Measurements from ENCODE around the gene DEFB129.

DNA sequence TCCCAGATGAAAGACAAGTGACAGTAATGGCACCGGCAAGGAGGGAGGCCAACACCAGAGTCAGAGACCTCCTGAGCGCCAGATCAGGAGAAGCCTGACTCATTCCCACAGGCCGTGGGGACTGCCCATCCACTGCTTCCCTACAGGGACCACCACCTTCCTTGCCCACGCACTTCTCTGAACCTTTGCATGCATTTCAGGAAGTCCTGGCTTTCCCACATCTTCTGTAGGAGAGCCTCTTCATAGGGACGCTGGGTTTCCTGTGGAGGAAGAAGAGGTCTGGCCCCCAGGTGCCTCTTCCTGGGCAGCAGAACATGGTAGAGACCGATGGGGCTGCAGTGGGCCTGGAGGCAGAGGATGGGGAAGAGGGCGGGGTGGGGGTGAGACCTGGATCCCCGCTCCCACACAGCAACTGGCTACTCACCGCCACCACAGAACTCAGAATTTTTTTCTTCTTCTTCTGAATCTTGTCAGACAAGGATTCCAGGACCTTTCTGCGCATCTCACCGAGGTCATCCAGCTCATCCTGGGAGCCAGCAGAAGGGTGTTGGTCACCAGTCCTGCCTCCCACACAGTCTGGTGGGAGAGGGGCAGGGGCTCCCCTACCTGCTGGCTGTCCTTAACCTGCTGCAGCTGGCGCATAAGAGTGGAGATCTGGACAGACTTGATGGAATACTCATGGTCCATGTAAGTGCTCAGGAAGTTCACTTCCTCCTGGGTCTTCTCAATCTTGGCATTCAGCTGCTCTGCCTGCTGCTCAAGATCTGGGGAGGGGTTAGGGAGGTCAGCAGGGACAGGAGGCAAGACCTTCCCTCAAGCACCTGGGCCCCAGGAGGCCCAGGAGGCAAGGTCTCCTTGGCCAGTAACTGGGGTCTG lies 49.8 kb downstream of the DEFB129 start:
- TF ChIP-seq, protein P1, sequence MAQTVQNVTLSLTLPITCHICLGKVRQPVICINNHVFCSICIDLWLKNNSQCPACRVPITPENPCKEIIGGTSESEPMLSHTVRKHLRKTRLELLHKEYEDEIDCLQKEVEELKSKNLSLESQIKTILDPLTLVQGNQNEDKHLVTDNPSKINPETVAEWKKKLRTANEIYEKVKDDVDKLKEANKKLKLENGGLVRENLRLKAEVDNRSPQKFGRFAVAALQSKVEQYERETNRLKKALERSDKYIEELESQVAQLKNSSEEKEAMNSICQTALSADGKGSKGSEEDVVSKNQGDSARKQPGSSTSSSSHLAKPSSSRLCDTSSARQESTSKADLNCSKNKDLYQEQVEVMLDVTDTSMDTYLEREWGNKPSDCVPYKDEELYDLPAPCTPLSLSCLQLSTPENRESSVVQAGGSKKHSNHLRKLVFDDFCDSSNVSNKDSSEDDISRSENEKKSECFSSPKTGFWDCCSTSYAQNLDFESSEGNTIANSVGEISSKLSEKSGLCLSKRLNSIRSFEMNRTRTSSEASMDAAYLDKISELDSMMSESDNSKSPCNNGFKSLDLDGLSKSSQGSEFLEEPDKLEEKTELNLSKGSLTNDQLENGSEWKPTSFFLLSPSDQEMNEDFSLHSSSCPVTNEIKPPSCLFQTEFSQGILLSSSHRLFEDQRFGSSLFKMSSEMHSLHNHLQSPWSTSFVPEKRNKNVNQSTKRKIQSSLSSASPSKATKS (CRISPR knock-in tag; IDR thresholded peaks at IDR 0.05) = no peak
- TF ChIP-seq SREBF2 (CRISPR knock-in tag; IDR thresholded peaks at IDR 0.05) = no peak
- TF ChIP-seq, protein P2, sequence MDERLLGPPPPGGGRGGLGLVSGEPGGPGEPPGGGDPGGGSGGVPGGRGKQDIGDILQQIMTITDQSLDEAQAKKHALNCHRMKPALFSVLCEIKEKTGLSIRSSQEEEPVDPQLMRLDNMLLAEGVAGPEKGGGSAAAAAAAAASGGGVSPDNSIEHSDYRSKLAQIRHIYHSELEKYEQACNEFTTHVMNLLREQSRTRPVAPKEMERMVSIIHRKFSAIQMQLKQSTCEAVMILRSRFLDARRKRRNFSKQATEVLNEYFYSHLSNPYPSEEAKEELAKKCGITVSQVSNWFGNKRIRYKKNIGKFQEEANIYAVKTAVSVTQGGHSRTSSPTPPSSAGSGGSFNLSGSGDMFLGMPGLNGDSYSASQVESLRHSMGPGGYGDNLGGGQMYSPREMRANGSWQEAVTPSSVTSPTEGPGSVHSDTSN (CRISPR knock-in tag; IDR thresholded peaks at IDR 0.05; ENCODE audit: low read depth) = no peak
- TF ChIP-seq, protein P2 (tag; conservative IDR thresholded peaks at IDR 0.05; ENCODE audit: low read depth) = no peak
- no peak for TF ChIP-seq JUNB (CRISPR knock-in tag; conservative IDR thresholded peaks at IDR 0.05)
- TF ChIP-seq TBP (optimal IDR thresholded peaks at IDR 0.05; ENCODE audit: low read depth, low read length) = no peak
- TF ChIP-seq ZNF133 (CRISPR knock-in tag; IDR thresholded peaks at IDR 0.05) = no peak
- no peak for TF ChIP-seq POLR3G (IDR thresholded peaks at IDR 0.05; ENCODE audit: extremely low read depth, insufficient read length, insufficient replicate concordance)
- TF ChIP-seq, protein P3, sequence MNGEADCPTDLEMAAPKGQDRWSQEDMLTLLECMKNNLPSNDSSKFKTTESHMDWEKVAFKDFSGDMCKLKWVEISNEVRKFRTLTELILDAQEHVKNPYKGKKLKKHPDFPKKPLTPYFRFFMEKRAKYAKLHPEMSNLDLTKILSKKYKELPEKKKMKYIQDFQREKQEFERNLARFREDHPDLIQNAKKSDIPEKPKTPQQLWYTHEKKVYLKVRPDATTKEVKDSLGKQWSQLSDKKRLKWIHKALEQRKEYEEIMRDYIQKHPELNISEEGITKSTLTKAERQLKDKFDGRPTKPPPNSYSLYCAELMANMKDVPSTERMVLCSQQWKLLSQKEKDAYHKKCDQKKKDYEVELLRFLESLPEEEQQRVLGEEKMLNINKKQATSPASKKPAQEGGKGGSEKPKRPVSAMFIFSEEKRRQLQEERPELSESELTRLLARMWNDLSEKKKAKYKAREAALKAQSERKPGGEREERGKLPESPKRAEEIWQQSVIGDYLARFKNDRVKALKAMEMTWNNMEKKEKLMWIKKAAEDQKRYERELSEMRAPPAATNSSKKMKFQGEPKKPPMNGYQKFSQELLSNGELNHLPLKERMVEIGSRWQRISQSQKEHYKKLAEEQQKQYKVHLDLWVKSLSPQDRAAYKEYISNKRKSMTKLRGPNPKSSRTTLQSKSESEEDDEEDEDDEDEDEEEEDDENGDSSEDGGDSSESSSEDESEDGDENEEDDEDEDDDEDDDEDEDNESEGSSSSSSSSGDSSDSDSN (IDR thresholded peaks at IDR 0.05; ENCODE audit: borderline replicate concordance in 1 of 2, low read depth in 2 of 2, low read length in 2 of 2) = no peak
- TF ChIP-seq, protein P4, sequence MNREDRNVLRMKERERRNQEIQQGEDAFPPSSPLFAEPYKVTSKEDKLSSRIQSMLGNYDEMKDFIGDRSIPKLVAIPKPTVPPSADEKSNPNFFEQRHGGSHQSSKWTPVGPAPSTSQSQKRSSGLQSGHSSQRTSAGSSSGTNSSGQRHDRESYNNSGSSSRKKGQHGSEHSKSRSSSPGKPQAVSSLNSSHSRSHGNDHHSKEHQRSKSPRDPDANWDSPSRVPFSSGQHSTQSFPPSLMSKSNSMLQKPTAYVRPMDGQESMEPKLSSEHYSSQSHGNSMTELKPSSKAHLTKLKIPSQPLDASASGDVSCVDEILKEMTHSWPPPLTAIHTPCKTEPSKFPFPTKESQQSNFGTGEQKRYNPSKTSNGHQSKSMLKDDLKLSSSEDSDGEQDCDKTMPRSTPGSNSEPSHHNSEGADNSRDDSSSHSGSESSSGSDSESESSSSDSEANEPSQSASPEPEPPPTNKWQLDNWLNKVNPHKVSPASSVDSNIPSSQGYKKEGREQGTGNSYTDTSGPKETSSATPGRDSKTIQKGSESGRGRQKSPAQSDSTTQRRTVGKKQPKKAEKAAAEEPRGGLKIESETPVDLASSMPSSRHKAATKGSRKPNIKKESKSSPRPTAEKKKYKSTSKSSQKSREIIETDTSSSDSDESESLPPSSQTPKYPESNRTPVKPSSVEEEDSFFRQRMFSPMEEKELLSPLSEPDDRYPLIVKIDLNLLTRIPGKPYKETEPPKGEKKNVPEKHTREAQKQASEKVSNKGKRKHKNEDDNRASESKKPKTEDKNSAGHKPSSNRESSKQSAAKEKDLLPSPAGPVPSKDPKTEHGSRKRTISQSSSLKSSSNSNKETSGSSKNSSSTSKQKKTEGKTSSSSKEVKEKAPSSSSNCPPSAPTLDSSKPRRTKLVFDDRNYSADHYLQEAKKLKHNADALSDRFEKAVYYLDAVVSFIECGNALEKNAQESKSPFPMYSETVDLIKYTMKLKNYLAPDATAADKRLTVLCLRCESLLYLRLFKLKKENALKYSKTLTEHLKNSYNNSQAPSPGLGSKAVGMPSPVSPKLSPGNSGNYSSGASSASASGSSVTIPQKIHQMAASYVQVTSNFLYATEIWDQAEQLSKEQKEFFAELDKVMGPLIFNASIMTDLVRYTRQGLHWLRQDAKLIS (CRISPR knock-in tag; IDR thresholded peaks at IDR 0.05) = no peak

All from K562 (cell line).